Activated CD8-positive, alpha-beta memory T cell treated with anti-CD3 and anti-CD28 coated beads, Interleukin-2, amount 50 U/mL, for 1 hour (primary cell): Measurements from ENCODE around the gene ONECUT2.
"Not testable (repeated sequence)": the region's sequence is repeated elsewhere in the genome, so short reads cannot be mapped to it uniquely, and the experiment has no call there.

Experiments
- DNase-seq: peaks from one replicate; pipeline ENCODE4 v3.0.0-alpha.2; 2020; ENCODE audit errors: extremely low read depth

Gene ONECUT2

GRCh38 chr18:57445488-57446319 is 10.5 kb downstream of the ONECUT2 start:
- no peak for DNase-seq

- DNase-seq: no peak
Observed at GRCh38 chr18:57446322-57446721, 11.1 kb downstream of the ONECUT2 start.

- no peak for DNase-seq
Observed at GRCh38 chr18:57447154-57447621, 12.0 kb downstream of the ONECUT2 start.

- DNase-seq: no peak
Observed at GRCh38 chr18:57455576-57456129, 20.5 kb downstream of the ONECUT2 start.

- no peak for DNase-seq
Observed at GRCh38 chr18:57461652-57462269, 26.6 kb downstream of the ONECUT2 start.

GRCh38 chr18:57466307-57466706 is 31.1 kb downstream of the ONECUT2 start:
- DNase-seq: no peak

- no peak for DNase-seq
Observed at GRCh38 chr18:57466745-57467409, 31.7 kb downstream of the ONECUT2 start.

GRCh38 chr18:57469884-57470283 is 34.7 kb downstream of the ONECUT2 start:
- no peak for DNase-seq

GRCh38 chr18:57475408-57475807 is 40.2 kb downstream of the ONECUT2 start:
- DNase-seq: no peak

GRCh38 chr18:57475903-57476302 is 40.7 kb downstream of the ONECUT2 start:
- no peak for DNase-seq

- DNase-seq: no peak
Observed at GRCh38 chr18:57480733-57481132, 45.6 kb downstream of the ONECUT2 start.

GRCh38 chr18:57497372-57498294 is 62.5 kb downstream of the ONECUT2 start:
- DNase-seq: no peak

GRCh38 chr18:57498682-57499256 is 63.6 kb downstream of the ONECUT2 start:
- DNase-seq: no peak

GRCh38 chr18:57502624-57503023 is 67.5 kb downstream of the ONECUT2 start:
- DNase-seq: no peak

- no peak for DNase-seq
Observed at GRCh38 chr18:57505231-57505630, 70.1 kb downstream of the ONECUT2 start.

- no peak for DNase-seq
Observed at GRCh38 chr18:57516056-57516455, 80.9 kb downstream of the ONECUT2 start.

- DNase-seq: no peak
Observed at GRCh38 chr18:57518533-57518932, 83.4 kb downstream of the ONECUT2 start.

- DNase-seq: no peak
Observed at GRCh38 chr18:57519668-57520424, 84.7 kb downstream of the ONECUT2 start.

GRCh38 chr18:57522348-57522747 is 87.2 kb downstream of the ONECUT2 start:
- not testable (repeated sequence) for DNase-seq
